DMS153 (cell line): Measurements from ENCODE around the gene SYNDIG1.

ENCODE experiments used
- DNase-seq: peaks from one replicate; lab custom pipeline; 2025; lab: John Stamatoyannopoulos, UW

The SYNDIG1 gene

GRCh38 chr20:24567508-24567907, 98.1 kb downstream of the SYNDIG1 start:
- no peak for DNase-seq

- DNase-seq = no peak
Observed at GRCh38 chr20:24568842-24569241, 99.4 kb downstream of the SYNDIG1 start.

GRCh38 chr20:24571159-24571558, 101.7 kb downstream of the SYNDIG1 start:
- DNase-seq = no peak

- DNase-seq = no peak
Observed at GRCh38 chr20:24572140-24572539, 102.7 kb downstream of the SYNDIG1 start.

GRCh38 chr20:24572862-24573261, 103.4 kb downstream of the SYNDIG1 start:
- no peak for DNase-seq

GRCh38 chr20:24573557-24573956, 104.1 kb downstream of the SYNDIG1 start:
- no peak for DNase-seq

GRCh38 chr20:24574307-24574706, 104.9 kb downstream of the SYNDIG1 start:
- DNase-seq = no peak

- DNase-seq = no peak
Observed at GRCh38 chr20:24574797-24575196, 105.4 kb downstream of the SYNDIG1 start.

- DNase-seq = no peak
Observed at GRCh38 chr20:24575811-24576210, 106.4 kb downstream of the SYNDIG1 start.

- no peak for DNase-seq
Observed at GRCh38 chr20:24576447-24576846, 107.0 kb downstream of the SYNDIG1 start.

GRCh38 chr20:24577271-24577909, 108.0 kb downstream of the SYNDIG1 start:
- DNase-seq = no peak

- no peak for DNase-seq
Observed at GRCh38 chr20:24578567-24579415, 109.4 kb downstream of the SYNDIG1 start.

- no peak for DNase-seq
Observed at GRCh38 chr20:24579475-24579874, 110.0 kb downstream of the SYNDIG1 start.

GRCh38 chr20:24580006-24580405, 110.6 kb downstream of the SYNDIG1 start:
- no peak for DNase-seq

GRCh38 chr20:24580855-24581254, 111.4 kb downstream of the SYNDIG1 start:
- no peak for DNase-seq

- DNase-seq = no peak
Observed at GRCh38 chr20:24581443-24582170, 112.2 kb downstream of the SYNDIG1 start.

GRCh38 chr20:24582373-24583168, 113.1 kb downstream of the SYNDIG1 start:
- no peak for DNase-seq

- DNase-seq = no peak
Observed at GRCh38 chr20:24583169-24583792, 113.9 kb downstream of the SYNDIG1 start.

GRCh38 chr20:24584078-24584477, 114.6 kb downstream of the SYNDIG1 start:
- no peak for DNase-seq

GRCh38 chr20:24584538-24585356, 115.3 kb downstream of the SYNDIG1 start:
- DNase-seq = no peak
